ENCODE results near the gene GADD45GIP1.
"Not testable (repeated sequence)": the region's sequence is repeated elsewhere in the genome, so short reads cannot be mapped to it uniquely, and the experiment has no call there.

The GADD45GIP1 gene

DNA sequence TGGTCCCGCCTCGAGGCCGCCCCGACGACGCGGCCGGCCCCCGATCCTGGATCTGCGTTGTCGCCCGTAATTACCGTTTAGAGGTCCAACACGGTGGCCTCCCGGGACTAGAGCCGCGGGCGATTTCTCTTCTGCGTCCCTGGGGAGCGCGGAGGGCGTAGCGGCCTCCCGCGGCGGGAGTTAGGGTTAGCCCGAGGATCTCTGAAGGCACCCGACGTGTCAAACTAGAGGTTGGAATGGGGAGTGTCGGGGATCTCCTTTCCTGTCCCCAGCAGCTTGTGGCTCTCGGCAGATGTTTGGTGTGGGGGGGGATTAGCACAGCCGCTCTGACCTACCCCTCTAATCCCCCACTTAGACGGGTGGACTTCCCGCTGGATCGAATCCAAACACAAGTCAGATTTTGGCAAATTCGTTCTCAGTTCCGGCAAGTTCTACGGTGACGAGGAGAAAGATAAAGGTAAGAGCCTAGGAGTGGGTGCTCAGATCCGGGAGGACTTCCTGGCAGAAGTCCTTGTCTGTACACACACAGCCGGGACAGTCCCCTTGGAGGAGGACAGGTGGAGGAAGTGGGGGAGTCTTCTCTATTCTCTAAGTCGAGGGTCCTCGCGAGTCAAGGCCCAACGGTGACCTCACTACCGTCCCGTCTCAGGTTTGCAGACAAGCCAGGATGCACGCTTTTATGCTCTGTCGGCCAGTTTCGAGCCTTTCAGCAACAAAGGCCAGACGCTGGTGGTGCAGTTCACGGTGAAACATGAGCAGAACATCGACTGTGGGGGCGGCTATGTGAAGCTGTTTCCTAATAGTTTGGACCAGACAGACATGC is 18.0 kb downstream of the GADD45GIP1 start:
- DNase-seq, result no peak

- DNase-seq, result peak; percentile 98
Measured at GRCh38 chr19:12937927-12938778, 18.9 kb downstream of the GADD45GIP1 start, which contains the start of gene CALR. CALR (plus strand) TSS chr19:12938609; CDS start chr19:12938680, 71 bp downstream.

GRCh38 chr19:12937093-12937926 is 19.7 kb downstream of the GADD45GIP1 start:
- peak; percentile 80 for DNase-seq

- no peak for DNase-seq
Measured at GRCh38 chr19:12936582-12936981, 20.4 kb downstream of the GADD45GIP1 start.

- no peak for DNase-seq
Measured at GRCh38 chr19:12935071-12935470, 22.0 kb downstream of the GADD45GIP1 start.

GRCh38 chr19:12933287-12934072 is 23.5 kb downstream of the GADD45GIP1 start, which contains the start of gene FARSA:
FARSA (minus strand) TSS chr19:12933711; CDS start chr19:12933696, 15 bp downstream.
- DNase-seq, result peak; percentile 90

- no peak for DNase-seq
Measured at GRCh38 chr19:12932392-12933286, 24.4 kb downstream of the GADD45GIP1 start.

GRCh38 chr19:12930002-12930645 is 26.9 kb downstream of the GADD45GIP1 start:
- no peak for DNase-seq

DNA sequence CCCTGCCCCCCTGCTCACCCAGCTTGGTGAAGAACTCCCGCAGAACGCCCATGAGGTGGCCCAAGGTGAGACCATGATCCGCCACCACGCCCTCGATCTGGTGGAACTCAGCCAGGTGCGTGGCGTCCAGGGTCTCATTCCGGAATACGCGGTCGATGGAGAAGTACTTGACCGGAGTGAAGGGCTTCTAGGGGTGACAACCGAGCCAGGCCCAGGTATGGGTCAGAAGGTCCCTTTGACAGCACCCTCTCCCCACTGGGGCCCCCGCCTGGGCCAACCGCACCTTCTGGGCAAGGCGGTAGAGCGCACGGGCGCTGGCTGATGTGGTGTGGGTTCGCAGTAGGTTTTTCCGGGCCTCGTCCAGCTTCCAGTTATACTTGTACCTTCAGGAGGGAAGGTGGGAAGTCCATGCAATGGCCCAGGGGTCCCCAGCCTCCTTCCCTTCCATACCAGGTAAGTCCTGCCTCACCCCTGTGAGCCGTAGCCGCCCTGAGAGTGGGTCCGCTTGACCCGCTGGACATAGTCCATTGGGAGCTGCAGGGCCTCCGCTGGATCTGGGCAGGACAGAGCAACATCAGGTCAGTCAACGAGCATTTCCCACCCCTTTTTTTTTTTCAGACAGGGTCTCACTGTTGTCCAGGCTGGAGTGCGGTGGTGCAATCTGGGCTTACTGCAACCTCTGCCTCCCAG is 32.3 kb downstream of the GADD45GIP1 start:
- no peak for DNase-seq

- no peak for DNase-seq
Measured at GRCh38 chr19:12922959-12923358, 34.1 kb downstream of the GADD45GIP1 start.

GRCh38 chr19:12921047-12921446 is 36.0 kb downstream of the GADD45GIP1 start:
- DNase-seq, result no peak

DNA sequence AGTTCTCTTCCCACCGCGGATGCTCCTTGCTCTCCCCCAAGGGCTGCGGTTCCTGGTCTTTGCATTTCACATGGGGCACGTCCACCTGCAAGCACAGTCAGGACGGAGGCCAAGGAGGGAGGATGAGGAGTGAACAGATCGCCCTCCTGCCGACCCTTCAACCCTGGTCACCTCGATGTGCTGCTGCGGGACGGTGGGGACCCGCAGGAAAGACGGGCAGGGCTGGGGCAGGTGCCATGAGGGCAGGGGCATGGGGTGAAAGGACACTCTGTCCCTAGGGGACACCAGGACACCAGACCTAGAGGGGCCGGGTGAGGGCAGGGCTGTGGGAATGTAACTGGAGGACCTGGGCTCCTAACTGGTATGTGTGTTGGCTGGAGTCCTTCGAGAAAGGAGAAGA is 38.8 kb downstream of the GADD45GIP1 start:
- no peak for DNase-seq

GRCh38 chr19:12915860-12916259 is 41.2 kb downstream of the GADD45GIP1 start:
- not testable (repeated sequence) for DNase-seq

- DNase-seq, result no peak
Measured at GRCh38 chr19:12913851-12914690, 43.0 kb downstream of the GADD45GIP1 start.

DNA sequence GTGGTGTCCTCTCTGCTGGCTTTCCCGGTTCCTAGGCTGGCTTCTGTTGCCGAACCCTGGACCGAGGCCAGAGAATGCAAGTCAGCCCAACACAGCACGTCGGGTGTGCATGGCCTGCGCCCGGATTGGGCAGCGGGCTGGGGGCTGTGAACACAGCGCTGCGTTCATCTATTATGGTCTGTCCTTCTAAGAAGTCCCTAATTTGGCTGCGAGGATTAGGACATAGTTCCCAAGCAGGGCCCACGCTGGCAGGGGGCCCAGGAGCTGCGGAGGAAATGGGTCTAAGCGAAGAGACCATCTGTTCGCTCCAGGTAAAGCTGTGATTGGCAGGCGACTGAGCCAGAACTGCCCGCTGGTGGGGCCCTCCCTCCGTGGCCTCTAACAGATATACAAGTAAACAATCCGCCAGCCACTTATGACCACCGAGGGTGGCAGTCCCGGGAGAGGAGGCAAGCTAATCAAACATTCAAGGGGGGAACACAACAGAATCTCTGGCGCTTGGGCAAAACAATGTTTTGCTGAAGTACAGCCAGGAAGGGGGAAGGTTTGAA is 43.9 kb downstream of the GADD45GIP1 start:
- no peak for DNase-seq

- no peak for DNase-seq
Measured at GRCh38 chr19:12912571-12912970, 44.5 kb downstream of the GADD45GIP1 start.

GRCh38 chr19:12907166-12907565 is 49.9 kb downstream of the GADD45GIP1 start:
- no peak for DNase-seq
